ENCODE data around the gene MED13L. TPM values are rescaled to one million over a fixed set of nuclear protein-coding genes. Genes with fewer than 3 reads are reported as not detected.
A peak's percentile ranks its signal among the peaks of the same experiment; 100 is the strongest.

Gene MED13L
- total and polyA plus RNA-seq, 11 donors: 12.2 to 84.1 (median 60.2) TPM

- Histone ChIP-seq H3K36me3 (no peaks in the 10 kb centered on the region), H3K27ac (peak overlapping the region in 1 of 12 donors; percentile 13), H3K9me3 (no peaks in the 10 kb centered on the region), H3K4me3 (no peak overlapping the region), H3K4me1 (peaks cover 4 to 84% (median 54%) of the 10 kb centered on the region in 12 donors), H3K27me3 (no peaks in the 10 kb centered on the region)
- intact Hi-C loops (cut with DNase I): loop anchor here in 5 of 10 donors (2.0 to 10.0 kb wide), 4 partner anchors 124 to 1994 kb away; no protein-coding TSS in a partner anchor
- ATAC-seq (no peak), DNase-seq (no peak)
- no peak for TF ChIP-seq POLR2A (IDR thresholded peaks at IDR 0.05)
- TF ChIP-seq CTCF (IDR thresholded peaks at IDR 0.05): no peak
- WGBS, 4 donors: 70 to 78% (median 77%) methylated on average over 2 of the region's 2 CpGs
Measured at GRCh38 chr12:116138364-116138763, 139.1 kb downstream of the MED13L start.

- Histone ChIP-seq H3K4me1 (peaks cover 4 to 84% (median 51%) of the 10 kb centered on the region in 12 donors), H3K27ac (no peak overlapping the region), H3K27me3 (no peaks in the 10 kb centered on the region), H3K9me3 (no peaks in the 10 kb centered on the region), H3K36me3 (no peaks in the 10 kb centered on the region), H3K4me3 (no peak overlapping the region)
- DNase-seq (no peak), ATAC-seq (no peak)
- no peak for TF ChIP-seq CTCF (IDR thresholded peaks at IDR 0.05)
- TF ChIP-seq POLR2A (IDR thresholded peaks at IDR 0.05): no peak
- 41 to 49% (median 47%) methylated on average over 2 of the region's 2 CpGs for WGBS, 4 donors
- intact Hi-C loops (cut with DNase I): loop anchor here in 5 of 10 donors (10.0 kb wide), 3 partner anchors 123 to 1993 kb away; no protein-coding TSS in a partner anchor
Measured at GRCh38 chr12:116137318-116137717, 140.2 kb downstream of the MED13L start.

GRCh38 chr12:116136340-116136739 is 141.2 kb downstream of the MED13L start:
- Histone ChIP-seq H3K9me3 (no peaks in the 10 kb centered on the region), H3K4me1 (peaks cover 0 to 84% (median 44%) of the 10 kb centered on the region in 12 donors), H3K36me3 (no peaks in the 10 kb centered on the region), H3K27ac (peak overlapping the region in 1 of 12 donors; percentile 18), H3K4me3 (no peak overlapping the region), H3K27me3 (no peaks in the 10 kb centered on the region)
- TF ChIP-seq CTCF (IDR thresholded peaks at IDR 0.05) (no peak), POLR2A (IDR thresholded peaks at IDR 0.05) (no peak)
- intact Hi-C loops (cut with DNase I): loop anchor here in 5 of 10 donors (10.0 kb wide), 3 partner anchors 122 to 1992 kb away; no protein-coding TSS in a partner anchor
- DNase-seq (no peak), ATAC-seq (no peak)
- WGBS, 4 donors: 85 to 89% (median 88%) methylated on average over 3 of the region's 3 CpGs

- peak overlapping the region in 1 of 12 donors; percentile 18 for H3K27ac ChIP-seq
- DNase-seq: no peak
- intact Hi-C loops (cut with DNase I): loop anchor here in 5 of 10 donors (10.0 kb wide), 3 partner anchors 121 to 1991 kb away; no protein-coding TSS in a partner anchor
Measured at GRCh38 chr12:116135209-116135930, 142.1 kb downstream of the MED13L start.

More at GRCh38 chr12:116135209-116135930, 142.1 kb downstream of the MED13L start:
- peaks cover 3 to 83% (median 44%) of the 10 kb centered on the region in 12 donors for H3K4me1 ChIP-seq
- no peaks in the 10 kb centered on the region for H3K9me3 ChIP-seq
- TF ChIP-seq CTCF (IDR thresholded peaks at IDR 0.05): no peak
- no peaks in the 10 kb centered on the region for H3K36me3 ChIP-seq
- no peaks in the 10 kb centered on the region for H3K27me3 ChIP-seq
- 54 to 62% (median 60%) methylated on average over 3 of the region's 3 CpGs for WGBS, 4 donors
- peak in 3 of 4 donors; percentile 49 to 64 (median 57) for ATAC-seq
- no peak overlapping the region for H3K4me3 ChIP-seq

All from heart left ventricle (tissue), 16 donors.